SIG-M5 treated with dmso at 0.1 percent for 504 hours (cell line): ENCODE data around the gene MAB21L3.

Source experiments
- DNase-seq: peaks from one replicate; lab custom pipeline; 2025; ENCODE audit not compliant: unreplicated experiment; lab: John Stamatoyannopoulos, UW

Gene MAB21L3

GRCh38 chr1:116107371-116107770, 3.8 kb upstream of the MAB21L3 start:
- no peak for DNase-seq

GRCh38 chr1:116111524-116112021, 374 bp downstream of the MAB21L3 start:
- DNase-seq: no peak

- no peak for DNase-seq
These were observed 1.4 kb downstream of the MAB21L3 start for GRCh38 chr1:116112388-116113140.

- DNase-seq: no peak
These were observed 2.4 kb downstream of the MAB21L3 start for GRCh38 chr1:116113615-116114014.

GRCh38 chr1:116115476-116116439, 4.6 kb downstream of the MAB21L3 start:
- DNase-seq: no peak

GRCh38 chr1:116118471-116118870, 7.3 kb downstream of the MAB21L3 start:
- DNase-seq: no peak

GRCh38 chr1:116119876-116120275, 8.7 kb downstream of the MAB21L3 start:
- DNase-seq: no peak

GRCh38 chr1:116122955-116123757, 12.0 kb downstream of the MAB21L3 start:
- DNase-seq: no peak

GRCh38 chr1:116123837-116124533, 12.8 kb downstream of the MAB21L3 start:
- no peak for DNase-seq

GRCh38 chr1:116125758-116126157, 14.6 kb downstream of the MAB21L3 start:
- no peak for DNase-seq

GRCh38 chr1:116126281-116126680, 15.1 kb downstream of the MAB21L3 start:
- no peak for DNase-seq

GRCh38 chr1:116127123-116127847, 16.1 kb downstream of the MAB21L3 start:
- no peak for DNase-seq

- no peak for DNase-seq
These were observed 16.8 kb downstream of the MAB21L3 start for GRCh38 chr1:116127848-116128540.

GRCh38 chr1:116128664-116129063, 17.5 kb downstream of the MAB21L3 start:
- no peak for DNase-seq

GRCh38 chr1:116129537-116129936, 18.3 kb downstream of the MAB21L3 start:
- DNase-seq: no peak

- DNase-seq: no peak
These were observed 19.2 kb downstream of the MAB21L3 start for GRCh38 chr1:116130356-116130755.

GRCh38 chr1:116131170-116131569, 20.0 kb downstream of the MAB21L3 start:
- no peak for DNase-seq

- DNase-seq: peak; percentile 59
These were observed 20.8 kb downstream of the MAB21L3 start for GRCh38 chr1:116131866-116132605.
